Loucy (cell line): ENCODE data around the gene GPC3.

Source experiments
- H2AFZ ChIP-seq: fragments of 200-600 bp; sonication (generic); 2 replicates; pipeline ENCODE4 v1.6.0; 2016; ENCODE audit warnings: antibody characterized with exemption, mild to moderate bottlenecking, low read length, moderate library complexity
- H3F3A ChIP-seq: fragments of 200-600 bp; 2 replicates; pipeline ENCODE4 v1.6.0; 2016; ENCODE audit warnings: antibody characterized with exemption, low read depth, mild to moderate bottlenecking
- H3K27me3 ChIP-seq: fragments of 200-600 bp; sonication (generic); 2 replicates; pipeline ENCODE4 v1.6.1; 2014; ENCODE audit warnings: low read length, mild to moderate bottlenecking; ENCODE audit not compliant: insufficient read depth, poor library complexity, severe bottlenecking
- H3K36me3 ChIP-seq: fragments of 200-600 bp; sonication (generic); 2 replicates; pipeline ENCODE4 v1.6.1; 2016; ENCODE audit warnings: low read length; ENCODE audit not compliant: insufficient read depth
- H3K4me1 ChIP-seq: fragments of 200-600 bp; sonication (generic); 2 replicates; pipeline ENCODE4 v1.5.1; 2014; ENCODE audit warnings: low read length, mild to moderate bottlenecking; ENCODE audit not compliant: insufficient read depth, poor library complexity, severe bottlenecking
- H3K4me2 ChIP-seq: fragments of 200-600 bp; sonication (generic); 2 replicates; pipeline ENCODE4 v1.6.0; 2014; ENCODE audit warnings: antibody characterized with exemption, low read length, low read depth, mild to moderate bottlenecking; ENCODE audit not compliant: poor library complexity, severe bottlenecking
- H3K4me3 ChIP-seq: fragments of 200-600 bp; sonication (generic); 2 replicates; pipeline ENCODE4 v1.5.1; 2014; ENCODE audit warnings: low read length, mild to moderate bottlenecking, mixed read lengths; ENCODE audit not compliant: poor library complexity, severe bottlenecking
- H3K79me2 ChIP-seq: fragments of 200-600 bp; sonication (generic); 2 replicates; pipeline ENCODE4 v1.6.1; 2014; ENCODE audit warnings: low read length; ENCODE audit not compliant: insufficient read depth
- H3K9ac ChIP-seq: fragments of 200-600 bp; sonication (generic); 2 replicates; pipeline ENCODE4 v1.6.0; 2014; ENCODE audit warnings: mild to moderate bottlenecking, low read depth, low read length, moderate library complexity; ENCODE audit not compliant: poor library complexity, severe bottlenecking
- H3K9me2 ChIP-seq: fragments of 200-600 bp; sonication (generic); replicated peaks from 2 replicates; pipeline ENCODE4 v1.6.1; 2016; ENCODE audit warnings: low read depth, low read length, mixed read lengths
- H3K9me3 ChIP-seq: fragments of 200-600 bp; sonication (generic); 2 replicates; pipeline ENCODE4 v1.6.1; 2014; ENCODE audit warnings: mild to moderate bottlenecking, antibody characterized with exemption, low read length, low read depth; ENCODE audit not compliant: insufficient read depth
- H4K20me1 ChIP-seq: fragments of 200-600 bp; sonication (generic); 2 replicates; pipeline ENCODE4 v1.6.0; 2014; ENCODE audit warnings: antibody characterized with exemption, low read length, mild to moderate bottlenecking; ENCODE audit not compliant: insufficient read depth, poor library complexity, severe bottlenecking
- EZH2phosphoT487 ChIP-seq: fragments of 200-600 bp; IDR thresholded peaks from 2 replicates; pipeline ENCODE4 v1.6.1; 2018; ENCODE audit warnings: antibody characterized with exemption, mild to moderate bottlenecking, moderate library complexity, borderline replicate concordance
- TF ChIP-seq, protein P1 (sequence below): fragments of 200-600 bp; sonication (generic); conservative IDR thresholded peaks from 2 replicates; pipeline ENCODE4 v1.5.1; 2014; ENCODE audit warnings: mild to moderate bottlenecking, antibody characterized with exemption, low read length

GPC3 gene

DNA sequence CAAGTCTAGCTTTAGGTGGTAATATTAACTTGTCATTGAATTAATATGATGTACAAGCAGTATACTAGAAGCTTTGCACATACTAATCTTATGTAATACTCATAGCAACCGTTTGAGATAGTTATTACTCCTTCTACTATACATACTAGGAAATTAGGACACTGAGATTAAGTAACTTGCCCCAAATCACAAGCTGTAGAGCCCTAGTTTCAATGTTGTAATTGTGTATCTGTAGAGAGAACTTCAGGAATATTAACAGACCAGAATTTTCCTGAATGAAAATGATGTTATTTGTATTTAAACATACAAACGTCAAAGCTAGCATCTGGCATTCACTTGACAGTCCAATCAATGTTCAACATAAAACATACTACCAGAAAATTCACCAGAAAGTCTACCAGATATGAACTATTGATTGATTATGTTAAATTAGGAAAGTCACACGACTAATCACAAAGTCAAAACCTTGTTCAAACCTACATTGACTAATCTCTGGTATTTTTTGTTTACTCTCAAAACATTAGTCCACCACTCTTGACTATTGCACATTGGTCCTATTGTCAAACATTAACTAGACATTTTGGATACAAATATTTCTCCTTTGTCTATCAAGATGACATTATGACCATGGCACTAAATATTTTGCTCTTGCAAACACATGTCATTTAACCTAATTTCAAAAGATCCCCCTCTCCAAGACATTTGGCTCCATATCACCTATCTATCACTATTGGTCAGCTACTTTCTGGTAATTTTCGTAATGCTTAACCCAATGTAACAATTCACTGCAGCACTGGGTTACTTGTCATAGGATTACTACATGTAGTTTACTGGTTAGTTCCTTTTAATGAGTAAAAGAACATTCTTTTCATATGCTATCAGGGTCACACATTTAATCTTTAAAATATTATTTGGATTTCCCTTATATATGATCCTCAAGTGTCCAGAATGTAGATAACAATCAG is 100.7 kb downstream of the GPC3 start:
- Histone ChIP-seq H3K9ac (no peak overlapping the region), H3F3A (no peaks in the 10 kb centered on the region), H3K79me2 (no peaks in the 10 kb centered on the region), H3K4me2 (no peak overlapping the region), H3K9me3 (no peaks in the 10 kb centered on the region), H3K4me1 (no peaks in the 10 kb centered on the region), H3K4me3 (no peak overlapping the region), H4K20me1 (no peaks in the 10 kb centered on the region), H2AFZ (no peak overlapping the region), H3K36me3 (no peaks in the 10 kb centered on the region), H3K9me2 (no peaks in the 10 kb centered on the region), H3K27me3 (no peaks in the 10 kb centered on the region)
- TF ChIP-seq, protein P1, sequence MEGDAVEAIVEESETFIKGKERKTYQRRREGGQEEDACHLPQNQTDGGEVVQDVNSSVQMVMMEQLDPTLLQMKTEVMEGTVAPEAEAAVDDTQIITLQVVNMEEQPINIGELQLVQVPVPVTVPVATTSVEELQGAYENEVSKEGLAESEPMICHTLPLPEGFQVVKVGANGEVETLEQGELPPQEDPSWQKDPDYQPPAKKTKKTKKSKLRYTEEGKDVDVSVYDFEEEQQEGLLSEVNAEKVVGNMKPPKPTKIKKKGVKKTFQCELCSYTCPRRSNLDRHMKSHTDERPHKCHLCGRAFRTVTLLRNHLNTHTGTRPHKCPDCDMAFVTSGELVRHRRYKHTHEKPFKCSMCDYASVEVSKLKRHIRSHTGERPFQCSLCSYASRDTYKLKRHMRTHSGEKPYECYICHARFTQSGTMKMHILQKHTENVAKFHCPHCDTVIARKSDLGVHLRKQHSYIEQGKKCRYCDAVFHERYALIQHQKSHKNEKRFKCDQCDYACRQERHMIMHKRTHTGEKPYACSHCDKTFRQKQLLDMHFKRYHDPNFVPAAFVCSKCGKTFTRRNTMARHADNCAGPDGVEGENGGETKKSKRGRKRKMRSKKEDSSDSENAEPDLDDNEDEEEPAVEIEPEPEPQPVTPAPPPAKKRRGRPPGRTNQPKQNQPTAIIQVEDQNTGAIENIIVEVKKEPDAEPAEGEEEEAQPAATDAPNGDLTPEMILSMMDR, result no peak
- no peak for TF ChIP-seq EZH2phosphoT487

GRCh38 chrX:133881893-133882292 is 103.5 kb downstream of the GPC3 start:
- no peaks in the 10 kb centered on the region for H4K20me1 ChIP-seq
- no peak overlapping the region for H3K9ac ChIP-seq
- no peak overlapping the region for H2AFZ ChIP-seq
- H3K9me2 ChIP-seq, result no peaks in the 10 kb centered on the region
- H3K79me2 ChIP-seq, result no peaks in the 10 kb centered on the region
- no peak overlapping the region for H3K4me3 ChIP-seq
- H3K4me1 ChIP-seq, result no peaks in the 10 kb centered on the region
- H3K9me3 ChIP-seq, result no peaks in the 10 kb centered on the region
- no peaks in the 10 kb centered on the region for H3K27me3 ChIP-seq
- no peak overlapping the region for H3K4me2 ChIP-seq
- H3F3A ChIP-seq, result no peaks in the 10 kb centered on the region
- TF ChIP-seq, protein P1, result no peak
- no peak for TF ChIP-seq EZH2phosphoT487
- H3K36me3 ChIP-seq, result no peaks in the 10 kb centered on the region

DNA sequence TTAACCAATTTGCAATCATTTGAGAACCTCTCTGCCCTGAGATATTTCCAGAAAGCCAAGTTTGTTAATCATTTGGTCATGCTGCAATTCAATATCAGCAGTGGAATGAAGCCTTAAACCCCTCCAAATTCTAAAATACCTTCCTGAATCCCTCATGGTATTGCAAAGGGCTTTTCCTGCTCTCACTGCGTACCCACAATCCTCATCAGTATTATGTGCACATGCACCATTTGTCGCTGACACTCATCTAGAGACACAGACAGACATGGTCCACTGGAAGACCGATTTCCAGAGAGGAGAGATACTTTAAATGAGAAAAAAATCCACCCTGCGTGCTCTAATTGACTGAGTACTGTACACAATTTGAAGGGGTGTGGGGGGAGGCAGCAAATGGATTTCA is 104.4 kb downstream of the GPC3 start:
- H3K4me2 ChIP-seq, result no peak overlapping the region
- no peaks in the 10 kb centered on the region for H3K79me2 ChIP-seq
- no peaks in the 10 kb centered on the region for H3K36me3 ChIP-seq
- H3K4me1 ChIP-seq, result no peaks in the 10 kb centered on the region
- no peak for TF ChIP-seq EZH2phosphoT487
- TF ChIP-seq, protein P1, result no peak
- no peak overlapping the region for H3K9ac ChIP-seq
- H4K20me1 ChIP-seq, result no peaks in the 10 kb centered on the region
- H2AFZ ChIP-seq, result no peak overlapping the region
- no peaks in the 10 kb centered on the region for H3F3A ChIP-seq
- no peaks in the 10 kb centered on the region for H3K9me2 ChIP-seq
- H3K9me3 ChIP-seq, result no peaks in the 10 kb centered on the region
- H3K4me3 ChIP-seq, result no peak overlapping the region
- no peaks in the 10 kb centered on the region for H3K27me3 ChIP-seq
